HEK293 (cell line): ENCODE measurements around the gene TPGS1.
"Not testable (repeated sequence)": the region's sequence is repeated elsewhere in the genome, so short reads cannot be mapped to it uniquely, and the experiment has no call there.

ENCODE experiments used
- CTCF ChIA-PET: fragments of 350-600 bp; formaldehyde crosslinking; extraction: SDS; loops from one replicate; lab custom pipeline; 2021; ENCODE audit warnings: antibody characterized with exemption; lab: Yijun Ruan, JAX
- POLR2A ChIA-PET: fragments of 300-600 bp; formaldehyde crosslinking; extraction: SDS; loops from one replicate; lab custom pipeline; 2020; ENCODE audit warnings: antibody characterized with exemption, inconsistent platforms; lab: Yijun Ruan, JAX
- H3K27ac ChIP-seq: fragments of 200-500 bp; sonication (Bioruptor generic); 2 replicates; pipeline ENCODE4 v1.5.1; 2014; ENCODE audit warnings: low read depth, low read length, control low read depth, inconsistent platforms; ENCODE audit errors: extremely low read depth
- H3K36me3 ChIP-seq, 2 experiments: fragments of 200-500 bp in 1 of 2; sonication (Bioruptor generic) in 1 of 2; 1 replicate in 1 of 2; 2 replicates in 1 of 2; pipeline ENCODE4 v1.5.1; 2014 to 2017; ENCODE audit warnings: inconsistent platforms in 2 of 2, low read length in 2 of 2; ENCODE audit not compliant: control insufficient read depth in 2 of 2, insufficient read depth in 1 of 2
- H3K4me1 ChIP-seq: fragments of 200-500 bp; sonication (Bioruptor generic); 2 replicates; pipeline ENCODE4 v1.5.1; 2014; ENCODE audit warnings: mild to moderate bottlenecking, low read length, inconsistent platforms; ENCODE audit not compliant: control insufficient read depth, insufficient read depth
- H3K4me3 ChIP-seq: 2 replicates; pipeline ENCODE4 v1.5.1; 2011; ENCODE audit warnings: low read depth, mild to moderate bottlenecking, control low read depth, low read length, moderate library complexity
- H3K9me3 ChIP-seq: fragments of 200-500 bp; sonication (Bioruptor generic); 2 replicates; pipeline ENCODE4 v1.5.1; 2014; ENCODE audit warnings: low read depth, low read length, inconsistent platforms; ENCODE audit not compliant: control insufficient read depth, insufficient read depth
- CTCF ChIP-seq: fragments of 450-650 bp; formaldehyde crosslinking; IDR thresholded peaks from 2 replicates; pipeline ENCODE4 v1.5.1; 2016; ENCODE audit warnings: missing biosample characterization, missing genetic modification characterization
- GLIS1 ChIP-seq: fragments of 450-650 bp; formaldehyde crosslinking; IDR thresholded peaks from 2 replicates; pipeline ENCODE4 v1.5.1; 2016; ENCODE audit warnings: missing biosample characterization, missing genetic modification characterization
- SCRT2 ChIP-seq: fragments of 450-650 bp; formaldehyde crosslinking; IDR thresholded peaks from 2 replicates; pipeline ENCODE4 v1.5.1; 2016; ENCODE audit warnings: missing biosample characterization, missing genetic modification characterization
- ZBTB6 ChIP-seq: fragments of 450-650 bp; formaldehyde crosslinking; IDR thresholded peaks from 2 replicates; pipeline ENCODE4 v1.5.1; 2017; ENCODE audit warnings: missing biosample characterization, missing genetic modification characterization
- ZBTB8A ChIP-seq: fragments of 450-650 bp; formaldehyde crosslinking; IDR thresholded peaks from 2 replicates; pipeline ENCODE4 v1.5.1; 2016; ENCODE audit warnings: missing biosample characterization, missing genetic modification characterization
- ZNF174 ChIP-seq: fragments of 450-650 bp; formaldehyde crosslinking; IDR thresholded peaks from 2 replicates; pipeline ENCODE4 v1.5.0; 2017; ENCODE audit warnings: missing biosample characterization, mild to moderate bottlenecking, missing genetic modification characterization
- ZNF37A ChIP-seq: fragments of 450-650 bp; IDR thresholded peaks from 2 replicates; pipeline ENCODE4 v1.5.1; 2018; ENCODE audit warnings: missing biosample characterization, missing genetic modification characterization
- ZNF404 ChIP-seq: fragments of 450-650 bp; formaldehyde crosslinking; IDR thresholded peaks from 2 replicates; pipeline ENCODE4 v1.5.1; 2017; ENCODE audit warnings: missing biosample characterization, missing genetic modification characterization
- ZNF558 ChIP-seq: fragments of 450-650 bp; formaldehyde crosslinking; IDR thresholded peaks from 2 replicates; pipeline ENCODE4 v1.5.1; 2016; ENCODE audit warnings: missing biosample characterization, missing genetic modification characterization
- ZNF629 ChIP-seq: fragments of 450-650 bp; formaldehyde crosslinking; IDR thresholded peaks from 2 replicates; pipeline ENCODE4 v1.5.1; 2017; ENCODE audit warnings: missing biosample characterization, missing genetic modification characterization
- ZNF76 ChIP-seq: fragments of 450-650 bp; formaldehyde crosslinking; IDR thresholded peaks from 2 replicates; pipeline ENCODE4; 2016; ENCODE audit warnings: low read depth, missing biosample characterization, missing genetic modification characterization, borderline replicate concordance
- ZNF792 ChIP-seq: fragments of 450-650 bp; formaldehyde crosslinking; IDR thresholded peaks from 2 replicates; pipeline ENCODE4 v1.5.1; 2016; ENCODE audit warnings: missing biosample characterization, missing genetic modification characterization
- ZXDB ChIP-seq: fragments of 450-650 bp; formaldehyde crosslinking; IDR thresholded peaks from 2 replicates; pipeline ENCODE4 v1.5.1; 2016; ENCODE audit warnings: missing biosample characterization, missing genetic modification characterization
- TF ChIP-seq, protein P1 (sequence below): fragments of 450-650 bp; formaldehyde crosslinking; IDR thresholded peaks from 2 replicates; pipeline ENCODE4 v1.5.1; 2016; ENCODE audit warnings: missing biosample characterization, missing genetic modification characterization
- TF ChIP-seq, protein P2 (sequence below): fragments of 450-650 bp; formaldehyde crosslinking; IDR thresholded peaks from 2 replicates; pipeline ENCODE4 v1.5.1; 2016; ENCODE audit warnings: missing biosample characterization, missing genetic modification characterization

The TPGS1 gene

GRCh38 chr19:480016-480855 is 27.1 kb upstream of the TPGS1 start (continued):
- no peak for TF ChIP-seq ZNF404 (tag by site-specific recombination)
- TF ChIP-seq ZNF558 (tag by site-specific recombination): no peak
- TF ChIP-seq ZXDB: no peak
- TF ChIP-seq ZNF37A (tag by site-specific recombination): no peak
- TF ChIP-seq, protein P1, sequence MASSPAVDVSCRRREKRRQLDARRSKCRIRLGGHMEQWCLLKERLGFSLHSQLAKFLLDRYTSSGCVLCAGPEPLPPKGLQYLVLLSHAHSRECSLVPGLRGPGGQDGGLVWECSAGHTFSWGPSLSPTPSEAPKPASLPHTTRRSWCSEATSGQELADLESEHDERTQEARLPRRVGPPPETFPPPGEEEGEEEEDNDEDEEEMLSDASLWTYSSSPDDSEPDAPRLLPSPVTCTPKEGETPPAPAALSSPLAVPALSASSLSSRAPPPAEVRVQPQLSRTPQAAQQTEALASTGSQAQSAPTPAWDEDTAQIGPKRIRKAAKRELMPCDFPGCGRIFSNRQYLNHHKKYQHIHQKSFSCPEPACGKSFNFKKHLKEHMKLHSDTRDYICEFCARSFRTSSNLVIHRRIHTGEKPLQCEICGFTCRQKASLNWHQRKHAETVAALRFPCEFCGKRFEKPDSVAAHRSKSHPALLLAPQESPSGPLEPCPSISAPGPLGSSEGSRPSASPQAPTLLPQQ: no peak
- TF ChIP-seq ZNF629 (tag by site-specific recombination): peak; percentile 82

GRCh38 chr19:481100-481499 is 26.2 kb upstream of the TPGS1 start:
- H3K4me3 ChIP-seq, H3K9me3 ChIP-seq, H3K4me1 ChIP-seq, POLR2A ChIA-PET, CTCF ChIA-PET, H3K27ac ChIP-seq, H3K36me3 ChIP-seq: not testable (repeated sequence)
- TF ChIP-seq ZBTB6 (tag by site-specific recombination): peak; percentile 99
- TF ChIP-seq ZNF76 (tag by site-specific recombination): peak; percentile 58

DNA sequence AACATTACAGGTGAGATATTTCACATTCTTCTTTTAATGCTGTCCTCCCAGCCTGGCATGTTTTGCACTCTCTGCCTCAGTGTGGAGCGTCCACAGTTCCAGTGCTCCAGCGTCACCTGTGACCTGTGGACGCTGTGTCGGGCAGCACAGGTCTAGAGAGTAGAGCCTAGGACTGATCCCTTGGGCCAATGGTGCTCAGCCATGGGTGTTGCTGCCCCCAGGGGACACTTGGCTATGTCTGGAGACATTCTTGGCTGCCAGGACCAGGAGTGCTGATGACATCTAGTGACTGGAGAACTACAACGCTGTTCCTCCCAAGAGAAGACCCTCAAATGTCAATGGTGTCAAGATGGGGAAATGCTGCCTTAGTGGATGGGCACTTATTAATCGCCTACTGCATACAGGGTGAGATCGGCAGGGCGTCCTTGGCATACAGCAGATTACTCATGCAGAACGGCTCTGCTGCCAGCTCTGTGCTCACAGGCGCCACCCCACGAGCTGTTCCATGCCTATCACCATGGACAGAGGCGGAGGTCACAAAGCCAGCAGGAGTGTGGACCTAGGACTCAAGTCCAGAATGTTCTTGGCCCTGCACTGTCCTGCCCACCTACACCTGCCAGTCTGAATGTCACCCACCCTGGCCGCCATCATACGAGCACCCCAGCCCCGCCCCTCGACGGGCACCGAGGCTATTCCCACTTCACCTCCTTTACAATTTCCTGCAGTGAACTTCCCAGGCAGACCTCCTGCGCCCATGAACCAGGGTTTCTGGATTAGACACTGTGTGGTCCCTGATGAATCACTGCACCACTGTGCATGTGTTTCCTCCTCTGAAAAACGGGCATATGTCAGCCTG is 24.9 kb upstream of the TPGS1 start:
- CTCF ChIA-PET: interaction anchor here (0.7 kb wide), 1 partner anchor 28 kb away, joined by 3 read pairs; no protein-coding TSS in a partner anchor
- Histone ChIP-seq H3K9me3 (no peaks in the 10 kb centered on the region), H3K4me3 (no peak overlapping the region), H3K27ac (no peak overlapping the region), H3K4me1 (no peaks in the 10 kb centered on the region), H3K36me3 (no peaks in the 10 kb centered on the region)
- POLR2A ChIA-PET: interaction anchor here (0.5 kb wide), 1 partner anchor 232 kb away, joined by 4 read pairs; no protein-coding TSS in a partner anchor
- TF ChIP-seq SCRT2 (tag by site-specific recombination) (no peak), GLIS1 (peak; percentile 50; the same call in 1 of the 2 replicates), CTCF (tag by site-specific recombination) (peak; percentile 53; the same call in 1 of the 2 replicates), ZBTB8A (tag by site-specific recombination) (0 out of 2 replicates have a peak, but pooled peaks have one; percentile 12), ZNF174 (tag by site-specific recombination) (no peak), ZNF792 (tag by site-specific recombination) (peak; percentile 93)
- TF ChIP-seq, protein P2, sequence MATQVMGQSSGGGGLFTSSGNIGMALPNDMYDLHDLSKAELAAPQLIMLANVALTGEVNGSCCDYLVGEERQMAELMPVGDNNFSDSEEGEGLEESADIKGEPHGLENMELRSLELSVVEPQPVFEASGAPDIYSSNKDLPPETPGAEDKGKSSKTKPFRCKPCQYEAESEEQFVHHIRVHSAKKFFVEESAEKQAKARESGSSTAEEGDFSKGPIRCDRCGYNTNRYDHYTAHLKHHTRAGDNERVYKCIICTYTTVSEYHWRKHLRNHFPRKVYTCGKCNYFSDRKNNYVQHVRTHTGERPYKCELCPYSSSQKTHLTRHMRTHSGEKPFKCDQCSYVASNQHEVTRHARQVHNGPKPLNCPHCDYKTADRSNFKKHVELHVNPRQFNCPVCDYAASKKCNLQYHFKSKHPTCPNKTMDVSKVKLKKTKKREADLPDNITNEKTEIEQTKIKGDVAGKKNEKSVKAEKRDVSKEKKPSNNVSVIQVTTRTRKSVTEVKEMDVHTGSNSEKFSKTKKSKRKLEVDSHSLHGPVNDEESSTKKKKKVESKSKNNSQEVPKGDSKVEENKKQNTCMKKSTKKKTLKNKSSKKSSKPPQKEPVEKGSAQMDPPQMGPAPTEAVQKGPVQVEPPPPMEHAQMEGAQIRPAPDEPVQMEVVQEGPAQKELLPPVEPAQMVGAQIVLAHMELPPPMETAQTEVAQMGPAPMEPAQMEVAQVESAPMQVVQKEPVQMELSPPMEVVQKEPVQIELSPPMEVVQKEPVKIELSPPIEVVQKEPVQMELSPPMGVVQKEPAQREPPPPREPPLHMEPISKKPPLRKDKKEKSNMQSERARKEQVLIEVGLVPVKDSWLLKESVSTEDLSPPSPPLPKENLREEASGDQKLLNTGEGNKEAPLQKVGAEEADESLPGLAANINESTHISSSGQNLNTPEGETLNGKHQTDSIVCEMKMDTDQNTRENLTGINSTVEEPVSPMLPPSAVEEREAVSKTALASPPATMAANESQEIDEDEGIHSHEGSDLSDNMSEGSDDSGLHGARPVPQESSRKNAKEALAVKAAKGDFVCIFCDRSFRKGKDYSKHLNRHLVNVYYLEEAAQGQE (tag by site-specific recombination): peak; percentile 95
